ENCODE results near the gene ZFAND3. TPM values are rescaled to one million over a fixed set of nuclear protein-coding genes. Genes with fewer than 3 reads are reported as not detected.

ZFAND3 gene
- total RNA-seq, 1 donor from 2014 or later: 131 TPM

- TF ChIP-seq CTCF (IDR thresholded peaks at IDR 0.05; ENCODE audit: insufficient read depth, low read depth, low read length): no peak
- no peak for TF ChIP-seq EZH2 (IDR thresholded peaks at IDR 0.05; ENCODE audit: insufficient read depth, low read length)
- no peaks in the 10 kb centered on the region for H3K9me3 ChIP-seq (ENCODE audit: insufficient read depth, low read depth, low read length)
- DNase-seq (ENCODE audit: low read depth) (no peak), FAIRE-seq (no peak)
- H3K36me3 ChIP-seq (ENCODE audit: insufficient read depth, low read length): no peaks in the 10 kb centered on the region
- no peak overlapping the region for H3K27ac ChIP-seq (ENCODE audit: low read depth, low read length)
- no peaks in the 10 kb centered on the region for H3K27me3 ChIP-seq (ENCODE audit: insufficient read depth, low read length)
- no peak overlapping the region for H2AFZ ChIP-seq (ENCODE audit: low read depth, low read length)
- no peak overlapping the region for H3K9ac ChIP-seq (ENCODE audit: low read length)
- Mint-ChIP-seq H3K27ac (ENCODE audit: unreplicated experiment) (no peak overlapping the region), H3K36me3 (ENCODE audit: low read depth, unreplicated experiment) (peaks cover 2% of the 10 kb centered on the region), H3K4me3 (ENCODE audit: unreplicated experiment) (no peak overlapping the region), H3K9me3 (ENCODE audit: unreplicated experiment) (peaks cover 2% of the 10 kb centered on the region), H3K27me3 (ENCODE audit: low read depth, unreplicated experiment) (no peaks in the 10 kb centered on the region), H3K4me1 (ENCODE audit: low read depth, unreplicated experiment) (peaks cover 6% of the 10 kb centered on the region)
- H4K20me1 ChIP-seq (ENCODE audit: insufficient read depth, low read length): peaks cover 95% of the 10 kb centered on the region
- peaks cover 90% of the 10 kb centered on the region for H3K79me2 ChIP-seq (ENCODE audit: insufficient read depth, low read length)
- no peak overlapping the region for H3K4me2 ChIP-seq (ENCODE audit: low read length)
- H3K4me3 ChIP-seq (ENCODE audit: insufficient read depth, low read depth, low read length): no peak overlapping the region
- no peaks in the 10 kb centered on the region for H3K4me1 ChIP-seq (ENCODE audit: insufficient read depth, low read length)
These were observed 201.1 kb downstream of the ZFAND3 start for GRCh38 chr6:38020593-38020992.

GRCh38 chr6:38021029-38021428, 201.5 kb downstream of the ZFAND3 start:
- FAIRE-seq (no peak), DNase-seq (ENCODE audit: low read depth) (no peak)
- peaks cover 2% of the 10 kb centered on the region for H3K9me3 Mint-ChIP-seq (ENCODE audit: unreplicated experiment)
- H2AFZ ChIP-seq (ENCODE audit: low read depth, low read length): no peak overlapping the region
- no peak overlapping the region for H3K4me2 ChIP-seq (ENCODE audit: low read length)
- no peak overlapping the region for H3K27ac ChIP-seq (ENCODE audit: low read depth, low read length)
- H3K4me1 Mint-ChIP-seq (ENCODE audit: low read depth, unreplicated experiment): peaks cover 9% of the 10 kb centered on the region
- H3K9me3 ChIP-seq (ENCODE audit: insufficient read depth, low read depth, low read length): no peaks in the 10 kb centered on the region
- no peaks in the 10 kb centered on the region for H3K36me3 ChIP-seq (ENCODE audit: insufficient read depth, low read length)
- peaks cover 92% of the 10 kb centered on the region for H4K20me1 ChIP-seq (ENCODE audit: insufficient read depth, low read length)
- no peak overlapping the region for H3K9ac ChIP-seq (ENCODE audit: low read length)
- H3K4me3 ChIP-seq (ENCODE audit: insufficient read depth, low read depth, low read length): no peak overlapping the region
- no peaks in the 10 kb centered on the region for H3K4me1 ChIP-seq (ENCODE audit: insufficient read depth, low read length)
- H3K27me3 Mint-ChIP-seq (ENCODE audit: low read depth, unreplicated experiment): no peaks in the 10 kb centered on the region
- H3K27ac Mint-ChIP-seq (ENCODE audit: unreplicated experiment): no peak overlapping the region
- H3K79me2 ChIP-seq (ENCODE audit: insufficient read depth, low read length): peaks cover 86% of the 10 kb centered on the region
- TF ChIP-seq EZH2 (IDR thresholded peaks at IDR 0.05; ENCODE audit: insufficient read depth, low read length) (no peak), CTCF (IDR thresholded peaks at IDR 0.05; ENCODE audit: insufficient read depth, low read depth, low read length) (no peak)
- no peaks in the 10 kb centered on the region for H3K27me3 ChIP-seq (ENCODE audit: insufficient read depth, low read length)
- no peak overlapping the region for H3K4me3 Mint-ChIP-seq (ENCODE audit: unreplicated experiment)
- H3K36me3 Mint-ChIP-seq (ENCODE audit: low read depth, unreplicated experiment): peaks cover 2% of the 10 kb centered on the region

GRCh38 chr6:38021571-38021970, 202.0 kb downstream of the ZFAND3 start:
- no peak for FAIRE-seq
- Histone ChIP-seq H2AFZ (ENCODE audit: low read depth, low read length) (no peak overlapping the region), H3K27me3 (ENCODE audit: insufficient read depth, low read length) (no peaks in the 10 kb centered on the region), H4K20me1 (ENCODE audit: insufficient read depth, low read length) (peaks cover 89% of the 10 kb centered on the region), H3K36me3 (ENCODE audit: insufficient read depth, low read length) (no peaks in the 10 kb centered on the region), H3K9me3 (ENCODE audit: insufficient read depth, low read depth, low read length) (no peaks in the 10 kb centered on the region), H3K9ac (ENCODE audit: low read length) (no peak overlapping the region), H3K4me2 (ENCODE audit: low read length) (no peak overlapping the region), H3K27ac (ENCODE audit: low read depth, low read length) (no peak overlapping the region), H3K79me2 (ENCODE audit: insufficient read depth, low read length) (peaks cover 84% of the 10 kb centered on the region), H3K4me3 (ENCODE audit: insufficient read depth, low read depth, low read length) (no peak overlapping the region), H3K4me1 (ENCODE audit: insufficient read depth, low read length) (no peaks in the 10 kb centered on the region)
- no peak for DNase-seq (ENCODE audit: low read depth)
- TF ChIP-seq EZH2 (IDR thresholded peaks at IDR 0.05; ENCODE audit: insufficient read depth, low read length) (no peak), CTCF (IDR thresholded peaks at IDR 0.05; ENCODE audit: insufficient read depth, low read depth, low read length) (no peak)
- Mint-ChIP-seq H3K36me3 (ENCODE audit: low read depth, unreplicated experiment) (peaks cover 2% of the 10 kb centered on the region), H3K4me3 (ENCODE audit: unreplicated experiment) (no peak overlapping the region), H3K9me3 (ENCODE audit: unreplicated experiment) (peaks cover 2% of the 10 kb centered on the region), H3K4me1 (ENCODE audit: low read depth, unreplicated experiment) (peaks cover 9% of the 10 kb centered on the region), H3K27ac (ENCODE audit: unreplicated experiment) (no peak overlapping the region), H3K27me3 (ENCODE audit: low read depth, unreplicated experiment) (no peaks in the 10 kb centered on the region)

Data from astrocyte (in vitro differentiated cells and primary cell).